Kidney (tissue), 14 donors: ENCODE data around the gene FEZF1. TPM values are rescaled to one million over a fixed set of nuclear protein-coding genes. Genes with fewer than 3 reads are reported as not detected.

Experiments used
- DNase-seq, 5 donors: peaks; one replicate each; pipeline ENCODE4 v3.0.0-alpha.2; 2013 to 2020
- FAIRE-seq: peaks from 2 replicates; lab custom pipeline; 2012; peaks lifted over from hg19 to GRCh38; lab: Jason Lieb, UNC
- H3K27ac ChIP-seq, 2 donors: one replicate each; pipeline ENCODE4 v1.7.0; 2013; ENCODE audit warnings: low read depth in 2 of 2, low read length in 2 of 2, inconsistent platforms in 1 of 2
- H3K27me3 ChIP-seq: one replicate; pipeline ENCODE4 v1.7.1; 2013; ENCODE audit warnings: low read length, inconsistent platforms; ENCODE audit not compliant: control insufficient read depth, insufficient read depth
- H3K36me3 ChIP-seq, 3 donors: one replicate each; pipeline versions ENCODE4 v1.7.0 to v1.7.1; 2013; ENCODE audit warnings: low read length in 3 of 3, control low read depth in 1 of 3, inconsistent platforms in 1 of 3; ENCODE audit not compliant: insufficient read depth in 3 of 3, control insufficient read depth in 2 of 3
- H3K4me1 ChIP-seq, 3 donors: one replicate each; pipeline versions ENCODE4 v1.7.0 to v1.7.1; 2013; ENCODE audit warnings: low read length in 3 of 3, inconsistent platforms in 1 of 3, low read depth in 1 of 3; ENCODE audit not compliant: control insufficient read depth in 2 of 3, insufficient read depth in 2 of 3
- H3K4me3 ChIP-seq, 3 donors: one replicate each; pipeline versions ENCODE4 v1.7.0 to v1.8.1; 2013; ENCODE audit warnings: low read length in 3 of 3, control low read depth in 1 of 3, inconsistent platforms in 1 of 3
- H3K9ac ChIP-seq, 3 donors: one replicate each; pipeline versions ENCODE4 v1.7.0 to v1.7.1; 2013; ENCODE audit warnings: low read length in 3 of 3, control low read depth in 1 of 3, inconsistent platforms in 1 of 3
- H3K9me3 ChIP-seq, 3 donors: one replicate each; pipeline versions ENCODE4 v1.7.0 to v1.7.1; 2013; ENCODE audit warnings: low read length in 3 of 3, control low read depth in 1 of 3, inconsistent platforms in 1 of 3; ENCODE audit not compliant: control insufficient read depth in 2 of 3, insufficient read depth in 1 of 3
- intact Hi-C: fragments of 100-400 bp; cut with DNase I; formaldehyde crosslinking; loops from one replicate; pipeline ENCODE4 v1.11.1; 2022
- polyA plus RNA-seq: library from polyadenylated mRNA; stranded (reverse); fragments of 350-450 nt; fragmentation: Illumina TruSeq; extraction: RNeasy Lipid Tissue Mini Kit (QIAGEN cat#74804); gene quantifications from one replicate; pipeline ENCODE4 v1.2.3, GENCODE V29; 2014; ENCODE audit warnings: low read depth, low replicate concordance; ENCODE audit not compliant: insufficient read depth
- total RNA-seq: library from RNA; stranded (reverse); fragmentation: NEBNext Ultra II Directional; extraction: Animal tissue kit (Norgen Biotek cat#: 25700); gene quantifications from one replicate; pipeline ENCODE4 v1.2.1, GENCODE V29; 2021
- TF ChIP-seq, protein P1 (sequence below): IDR thresholded peaks from 3 replicates; pipeline ENCODE4 v1.5.1; 2012; ENCODE audit warnings: mild to moderate bottlenecking, moderate library complexity, borderline replicate concordance; ENCODE audit not compliant: insufficient read depth; ENCODE audit errors: extremely low read depth
- donor health status: control.
- donor health status: control.
- donor health status: control.
- donor health status: control.
- donor health status: control.
- donor health status: DM: yes; HTN: yes; CAD: no.
- donor health status: Normal renal cell carcinoma (clear cell type).

The FEZF1 gene
- total and polyA plus RNA-seq, 2 donors from 2014 or later: not detected

DNA sequence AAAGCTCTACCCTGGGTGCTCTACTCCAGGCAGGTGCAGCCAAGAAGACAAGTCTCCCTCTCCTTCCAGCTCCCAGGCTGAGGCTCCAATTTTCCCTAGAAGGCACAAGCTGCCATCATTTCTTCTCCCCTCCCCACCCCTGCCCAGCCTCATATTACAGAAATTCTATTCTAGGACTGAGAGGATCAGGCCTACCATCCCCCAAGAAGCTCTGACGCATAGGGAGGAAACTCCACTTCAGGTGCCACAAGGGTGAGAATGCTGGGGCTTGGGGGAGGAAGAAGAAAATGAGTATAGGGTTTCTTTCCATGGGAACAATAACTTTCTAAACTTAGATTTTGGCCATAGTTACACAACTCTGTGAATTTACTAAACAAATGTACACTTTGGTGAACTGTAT lies 35.3 kb downstream of the FEZF1 start:
- DNase-seq: no peak
- TF ChIP-seq, protein P1, sequence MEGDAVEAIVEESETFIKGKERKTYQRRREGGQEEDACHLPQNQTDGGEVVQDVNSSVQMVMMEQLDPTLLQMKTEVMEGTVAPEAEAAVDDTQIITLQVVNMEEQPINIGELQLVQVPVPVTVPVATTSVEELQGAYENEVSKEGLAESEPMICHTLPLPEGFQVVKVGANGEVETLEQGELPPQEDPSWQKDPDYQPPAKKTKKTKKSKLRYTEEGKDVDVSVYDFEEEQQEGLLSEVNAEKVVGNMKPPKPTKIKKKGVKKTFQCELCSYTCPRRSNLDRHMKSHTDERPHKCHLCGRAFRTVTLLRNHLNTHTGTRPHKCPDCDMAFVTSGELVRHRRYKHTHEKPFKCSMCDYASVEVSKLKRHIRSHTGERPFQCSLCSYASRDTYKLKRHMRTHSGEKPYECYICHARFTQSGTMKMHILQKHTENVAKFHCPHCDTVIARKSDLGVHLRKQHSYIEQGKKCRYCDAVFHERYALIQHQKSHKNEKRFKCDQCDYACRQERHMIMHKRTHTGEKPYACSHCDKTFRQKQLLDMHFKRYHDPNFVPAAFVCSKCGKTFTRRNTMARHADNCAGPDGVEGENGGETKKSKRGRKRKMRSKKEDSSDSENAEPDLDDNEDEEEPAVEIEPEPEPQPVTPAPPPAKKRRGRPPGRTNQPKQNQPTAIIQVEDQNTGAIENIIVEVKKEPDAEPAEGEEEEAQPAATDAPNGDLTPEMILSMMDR: no peak
- H3K4me3 ChIP-seq: no peak overlapping the region
- H3K9me3 ChIP-seq: no peaks in the 10 kb centered on the region
- no peaks in the 10 kb centered on the region for H3K27me3 ChIP-seq
- no peaks in the 10 kb centered on the region for H3K4me1 ChIP-seq
- H3K27ac ChIP-seq: no peak overlapping the region
- intact Hi-C loops: no loop called here
- no peak overlapping the region for H3K9ac ChIP-seq
- no peaks in the 10 kb centered on the region for H3K36me3 ChIP-seq
- FAIRE-seq: no peak

DNA sequence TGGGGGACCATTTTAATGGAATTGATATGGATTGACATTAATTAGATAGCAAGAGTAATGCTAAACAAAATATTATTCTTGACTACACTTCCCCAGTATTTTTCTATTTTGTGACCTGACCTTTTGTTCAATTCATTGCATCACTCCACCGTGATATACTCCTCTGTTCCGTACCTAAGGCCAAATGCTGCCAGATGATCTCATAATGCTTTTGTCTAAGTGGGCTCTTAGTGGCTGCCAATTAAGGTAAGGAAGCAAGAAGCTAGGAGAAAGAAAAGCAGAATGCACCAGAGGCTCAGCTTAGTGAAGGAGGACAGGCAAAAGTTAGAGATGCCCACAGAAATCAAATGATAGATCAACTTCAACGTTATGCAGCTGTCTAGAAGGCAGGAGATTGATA lies 36.4 kb downstream of the FEZF1 start:
- Histone ChIP-seq H3K4me3 (no peak overlapping the region), H3K9me3 (no peaks in the 10 kb centered on the region), H3K9ac (no peak overlapping the region), H3K4me1 (no peaks in the 10 kb centered on the region), H3K27me3 (no peaks in the 10 kb centered on the region), H3K36me3 (no peaks in the 10 kb centered on the region), H3K27ac (no peak overlapping the region)
- DNase-seq: no peak
- intact Hi-C loops: no loop called here
- no peak for FAIRE-seq
- TF ChIP-seq, protein P1: no peak

DNA sequence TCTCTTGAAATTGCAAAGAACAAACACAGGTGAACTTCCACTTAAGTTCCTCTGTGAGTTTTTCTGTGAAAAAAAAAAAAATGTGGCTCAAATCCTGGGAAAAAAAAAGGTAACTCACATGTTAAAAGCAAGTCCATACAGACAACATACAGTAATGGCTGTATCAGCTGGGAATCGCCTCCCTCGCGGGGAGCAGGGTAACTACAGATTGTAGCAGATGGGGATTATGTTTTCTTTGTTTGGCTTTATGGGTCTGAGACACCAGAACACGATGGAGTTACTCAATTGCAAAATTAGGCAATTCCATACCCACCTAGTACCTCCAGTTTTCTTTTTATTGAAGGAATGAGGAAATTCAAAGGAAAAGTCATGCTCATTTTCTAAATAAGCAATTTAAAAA lies 42.3 kb downstream of the FEZF1 start:
- H3K9me3 ChIP-seq: no peaks in the 10 kb centered on the region
- H3K27ac ChIP-seq: no peak overlapping the region
- H3K27me3 ChIP-seq: no peaks in the 10 kb centered on the region
- no peak overlapping the region for H3K4me3 ChIP-seq
- no peaks in the 10 kb centered on the region for H3K36me3 ChIP-seq
- H3K9ac ChIP-seq: no peak overlapping the region
- intact Hi-C loops: no loop called here
- no peak for DNase-seq
- no peak for FAIRE-seq
- TF ChIP-seq, protein P1: no peak
- no peaks in the 10 kb centered on the region for H3K4me1 ChIP-seq

DNA sequence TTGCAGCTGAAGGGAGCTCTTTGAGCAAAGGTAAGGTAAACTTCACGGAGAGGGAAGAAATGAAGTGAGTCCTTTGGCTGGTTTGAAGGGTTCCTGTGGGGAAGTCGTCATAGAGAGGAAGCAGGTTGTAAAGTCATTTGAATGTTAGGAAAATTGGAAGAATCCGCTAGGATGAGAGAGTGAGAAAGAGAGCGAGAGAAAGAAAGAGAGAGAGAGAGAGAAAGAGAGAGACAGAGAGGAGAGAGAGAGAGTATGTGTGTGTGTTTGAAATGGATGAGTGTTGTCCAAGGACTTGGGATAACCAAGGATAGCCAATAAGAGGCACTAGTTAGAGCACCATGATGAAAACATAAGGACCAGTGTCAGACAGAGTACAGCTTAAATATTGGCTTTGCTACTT lies 43.1 kb downstream of the FEZF1 start:
- Histone ChIP-seq H3K27ac (no peak overlapping the region), H3K4me1 (no peaks in the 10 kb centered on the region), H3K27me3 (no peaks in the 10 kb centered on the region), H3K9me3 (no peaks in the 10 kb centered on the region), H3K4me3 (no peak overlapping the region), H3K36me3 (no peaks in the 10 kb centered on the region), H3K9ac (no peak overlapping the region)
- DNase-seq (no peak), FAIRE-seq (no peak)
- intact Hi-C loops: no loop called here
- TF ChIP-seq, protein P1: no peak
